Measurements from ENCODE around the gene DNAJC5. TPM values are rescaled to one million over a fixed set of nuclear protein-coding genes. Genes with fewer than 3 reads are reported as not detected.
A peak's percentile ranks its signal among the peaks of the same experiment; 100 is the strongest.
"Not testable (repeated sequence)": the region's sequence is repeated elsewhere in the genome, so short reads cannot be mapped to it uniquely, and the experiment has no call there.

Gene DNAJC5
- total RNA-seq, 3 donors from 2014 or later = 31.1 to 37.9 (median 37.0) TPM

DNA sequence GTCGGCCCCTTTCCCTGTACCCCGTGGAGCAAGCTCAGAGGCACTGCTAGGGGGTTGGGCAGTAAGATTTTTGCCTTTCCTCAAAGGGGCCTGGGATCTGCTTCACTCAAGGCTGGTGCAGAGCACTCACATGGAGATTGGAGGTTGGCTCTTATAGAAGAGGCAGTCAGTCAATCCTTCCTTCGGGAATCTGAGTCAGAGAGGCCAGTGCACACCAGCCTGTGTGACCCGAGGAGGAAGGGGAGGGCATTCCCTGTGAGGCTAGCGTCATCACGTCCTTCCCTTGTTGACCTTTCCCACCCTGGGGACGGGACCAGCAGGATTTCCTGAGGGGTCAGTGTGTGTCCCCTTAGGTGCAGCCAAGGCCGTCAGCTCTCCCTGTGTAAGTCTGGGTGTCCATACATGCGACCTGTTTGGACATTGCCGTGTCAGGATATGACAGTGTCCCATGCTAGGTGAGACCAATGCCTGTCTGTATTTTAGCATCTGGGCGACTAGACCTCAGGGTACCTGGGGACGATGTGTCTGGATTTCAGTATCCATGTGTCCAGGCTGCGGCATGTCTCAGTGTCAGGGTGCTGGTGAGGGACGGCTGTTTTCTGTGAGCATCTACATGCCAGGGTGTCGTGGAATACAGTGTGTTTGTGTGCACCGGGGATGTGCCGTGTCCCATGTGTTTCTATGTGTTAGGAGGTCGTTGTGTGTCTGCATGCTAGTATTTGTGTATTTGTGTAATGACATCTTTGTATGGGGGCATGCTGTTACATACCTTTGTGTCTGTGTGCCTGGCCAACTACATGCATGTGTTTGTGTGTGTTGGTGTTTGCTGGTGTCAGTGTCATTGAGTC is 77.6 kb downstream of the DNAJC5 start:
- Histone ChIP-seq H3K36me3 (no peaks in the 10 kb centered on the region), H3K4me3 (no peak overlapping the region), H3K4me1 (peaks cover 0 to 10% of the 10 kb centered on the region in 2 donors), H3K27ac (no peak overlapping the region), H3K9me3 (no peaks in the 10 kb centered on the region), H3K27me3 (no peaks in the 10 kb centered on the region)
- TF ChIP-seq POLR2AphosphoS5 (IDR thresholded peaks at IDR 0.05) = no peak
- TF ChIP-seq POLR2A (IDR thresholded peaks at IDR 0.05) = no peak
- TF ChIP-seq, protein P1, sequence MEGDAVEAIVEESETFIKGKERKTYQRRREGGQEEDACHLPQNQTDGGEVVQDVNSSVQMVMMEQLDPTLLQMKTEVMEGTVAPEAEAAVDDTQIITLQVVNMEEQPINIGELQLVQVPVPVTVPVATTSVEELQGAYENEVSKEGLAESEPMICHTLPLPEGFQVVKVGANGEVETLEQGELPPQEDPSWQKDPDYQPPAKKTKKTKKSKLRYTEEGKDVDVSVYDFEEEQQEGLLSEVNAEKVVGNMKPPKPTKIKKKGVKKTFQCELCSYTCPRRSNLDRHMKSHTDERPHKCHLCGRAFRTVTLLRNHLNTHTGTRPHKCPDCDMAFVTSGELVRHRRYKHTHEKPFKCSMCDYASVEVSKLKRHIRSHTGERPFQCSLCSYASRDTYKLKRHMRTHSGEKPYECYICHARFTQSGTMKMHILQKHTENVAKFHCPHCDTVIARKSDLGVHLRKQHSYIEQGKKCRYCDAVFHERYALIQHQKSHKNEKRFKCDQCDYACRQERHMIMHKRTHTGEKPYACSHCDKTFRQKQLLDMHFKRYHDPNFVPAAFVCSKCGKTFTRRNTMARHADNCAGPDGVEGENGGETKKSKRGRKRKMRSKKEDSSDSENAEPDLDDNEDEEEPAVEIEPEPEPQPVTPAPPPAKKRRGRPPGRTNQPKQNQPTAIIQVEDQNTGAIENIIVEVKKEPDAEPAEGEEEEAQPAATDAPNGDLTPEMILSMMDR (IDR thresholded peaks at IDR 0.05) = no peak
- intact Hi-C loops (cut with DNase I; ENCODE audit: low total_unique reads) = loop anchor here (5.0 to 10.0 kb wide), 2 partner anchors 78 to 435 kb away; partner anchors contain the start of genes DNAJC5 and PTK6
- peak in 1 of 2 donors; percentile 17 for DNase-seq (ENCODE audit: low spot score in 2 of 2)

- Histone ChIP-seq H3K27ac (peak overlapping the region in 1 of 2 donors; percentile 54), H3K36me3 (no peaks in the 10 kb centered on the region), H3K9me3 (no peaks in the 10 kb centered on the region), H3K4me3 (no peak overlapping the region), H3K4me1 (peaks cover 0 to 9% of the 10 kb centered on the region in 2 donors), H3K27me3 (no peaks in the 10 kb centered on the region)
- intact Hi-C loops (cut with DNase I; ENCODE audit: low total_unique reads) = loop anchor here (5.0 to 10.0 kb wide), 2 partner anchors 78 to 436 kb away; partner anchors contain the start of genes DNAJC5 and PTK6
- TF ChIP-seq, protein P1 (IDR thresholded peaks at IDR 0.05) = no peak
- TF ChIP-seq POLR2AphosphoS5 (IDR thresholded peaks at IDR 0.05) (no peak), POLR2A (IDR thresholded peaks at IDR 0.05) (no peak)
- peak in 1 of 2 donors; percentile 16 for DNase-seq (ENCODE audit: low spot score in 2 of 2)
Observed at GRCh38 chr20:63973160-63973479, 78.2 kb downstream of the DNAJC5 start.

GRCh38 chr20:63973636-63974401 is 78.9 kb downstream of the DNAJC5 start:
- Histone ChIP-seq H3K27ac (peak overlapping the region; percentile 54 to 58), H3K4me3 (peak overlapping the region; percentile 15 to 60 (median 42)), H3K4me1 (peaks cover 0 to 8% of the 10 kb centered on the region in 2 donors), H3K9me3 (no peaks in the 10 kb centered on the region), H3K27me3 (no peaks in the 10 kb centered on the region), H3K36me3 (no peaks in the 10 kb centered on the region)
- TF ChIP-seq, protein P1 (IDR thresholded peaks at IDR 0.05) = peak; percentile 87 to 97 (median 97)
- TF ChIP-seq POLR2AphosphoS5 (IDR thresholded peaks at IDR 0.05) (peak in 2 of 3 donors; percentile 20 to 41), POLR2A (IDR thresholded peaks at IDR 0.05) (no peak)
- peak; percentile 76 to 91 for DNase-seq (ENCODE audit: low spot score in 2 of 2)
- intact Hi-C loops (cut with DNase I; ENCODE audit: low total_unique reads) = loop anchor here (5.0 to 10.0 kb wide), 2 partner anchors 79 to 437 kb away; partner anchors contain the start of genes DNAJC5 and PTK6

DNA sequence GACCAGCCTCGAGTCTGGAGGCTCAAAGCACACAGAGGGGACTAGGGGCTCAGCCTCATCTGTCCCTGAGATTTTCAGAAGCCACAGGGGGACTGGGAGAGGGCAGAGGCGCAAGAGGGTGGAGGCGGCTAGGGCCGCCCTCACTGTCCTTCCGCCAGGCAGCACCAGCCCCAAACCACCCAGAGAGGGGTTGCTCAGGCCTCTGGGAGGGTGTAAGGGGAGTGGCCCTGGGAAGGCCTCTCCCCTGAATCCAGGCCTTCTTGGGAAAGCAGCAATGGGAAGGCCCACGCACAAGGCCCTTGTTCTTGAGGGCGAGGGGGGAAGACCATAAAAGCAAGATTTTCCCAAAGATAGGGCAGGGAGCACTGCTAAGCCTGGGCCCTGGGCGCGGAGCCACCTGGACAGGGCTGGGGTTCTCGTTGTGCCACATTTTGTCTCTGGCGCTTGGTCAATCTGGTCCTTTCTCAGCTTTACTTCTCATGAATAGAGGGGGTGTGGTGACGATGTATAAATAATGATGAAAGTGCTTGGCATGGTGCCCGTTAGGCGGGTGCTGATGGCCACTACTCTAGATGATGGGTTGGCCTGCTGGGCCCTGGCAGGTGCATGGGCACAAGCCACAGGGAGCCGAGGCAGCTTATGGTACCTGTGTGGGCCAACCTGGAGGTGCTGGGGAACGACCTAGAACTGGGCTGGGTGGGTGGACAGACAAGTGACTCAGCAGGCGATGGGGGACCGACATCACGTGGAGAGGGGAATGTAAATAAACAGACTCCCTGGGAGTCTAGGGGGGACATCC is 79.7 kb downstream of the DNAJC5 start:
- H3K27ac ChIP-seq = peak overlapping the region; percentile 35 to 54
- intact Hi-C loops (cut with DNase I; ENCODE audit: low total_unique reads) = loop anchor here (5.0 to 10.0 kb wide), 2 partner anchors 80 to 437 kb away; partner anchors contain the start of genes DNAJC5 and PTK6
- TF ChIP-seq, protein P1 (IDR thresholded peaks at IDR 0.05) = no peak
- TF ChIP-seq POLR2AphosphoS5 (IDR thresholded peaks at IDR 0.05) = no peak
- no peak for TF ChIP-seq POLR2A (IDR thresholded peaks at IDR 0.05)
- H3K9me3 ChIP-seq = no peaks in the 10 kb centered on the region
- no peak overlapping the region for H3K4me3 ChIP-seq
- no peaks in the 10 kb centered on the region for H3K36me3 ChIP-seq
- peaks cover 0 to 6% of the 10 kb centered on the region in 2 donors for H3K4me1 ChIP-seq
- H3K27me3 ChIP-seq = no peaks in the 10 kb centered on the region
- peak in 1 of 2 donors; percentile 40 for DNase-seq (ENCODE audit: low spot score in 2 of 2)

- H3K36me3 ChIP-seq, H3K4me3 ChIP-seq, H3K9me3 ChIP-seq, H3K27me3 ChIP-seq, H3K27ac ChIP-seq: not testable (repeated sequence)
- peaks cover 7 to 17% of the 10 kb centered on the region in 2 donors for H3K4me1 ChIP-seq
- DNase-seq (ENCODE audit: low spot score in 2 of 2) = peak in 1 of 2 donors; percentile 15
- intact Hi-C loops (cut with DNase I; ENCODE audit: low total_unique reads) = loop anchor here (10.0 kb wide), 1 partner anchor 82 kb away; the partner anchor contains the start of gene DNAJC5
Observed at GRCh38 chr20:63976511-63976910, 81.6 kb downstream of the DNAJC5 start.

All from breast epithelium (tissue), 4 donors.